ACC112 (cell line): ENCODE measurements around the gene TMPRSS6.

ENCODE experiments used
- H2AFZ ChIP-seq: fragments of 200-600 bp; sonication (generic); one replicate; pipeline ENCODE4 v1.6.0; 2017; ENCODE audit warnings: antibody characterized with exemption, low read length; ENCODE audit not compliant: unreplicated experiment
- H3K27ac ChIP-seq: fragments of 200-600 bp; sonication (generic); 2 replicates; pipeline ENCODE4 v1.5.1; 2014; ENCODE audit warnings: low read depth, mild to moderate bottlenecking, antibody characterized with exemption, low read length, moderate library complexity
- H3K27me3 ChIP-seq: fragments of 200-600 bp; sonication (generic); 2 replicates; pipeline ENCODE4 v1.6.1; 2014; ENCODE audit warnings: mild to moderate bottlenecking, antibody characterized with exemption, low read length, moderate library complexity, mixed read lengths; ENCODE audit not compliant: insufficient read depth
- H3K36me3 ChIP-seq: fragments of 200-600 bp; sonication (generic); 2 replicates; pipeline ENCODE4 v1.6.1; 2016; ENCODE audit warnings: mild to moderate bottlenecking, antibody characterized with exemption, low read length, moderate library complexity, mixed read lengths; ENCODE audit not compliant: insufficient read depth
- H3K4me1 ChIP-seq: fragments of 200-600 bp; sonication (generic); one replicate; pipeline ENCODE4 v1.6.1; 2016; ENCODE audit warnings: low read length, mixed read lengths; ENCODE audit not compliant: insufficient read depth, unreplicated experiment, control insufficient read depth
- H3K4me3 ChIP-seq: fragments of 200-600 bp; sonication (generic); 2 replicates; pipeline ENCODE4 v1.5.1; 2014; ENCODE audit warnings: mild to moderate bottlenecking, low read depth, low read length
- H3K79me2 ChIP-seq: fragments of 200-600 bp; sonication (generic); one replicate; pipeline ENCODE4 v1.6.0; 2016; ENCODE audit warnings: low read length; ENCODE audit not compliant: control insufficient read depth, unreplicated experiment, insufficient read depth

Gene TMPRSS6

DNA sequence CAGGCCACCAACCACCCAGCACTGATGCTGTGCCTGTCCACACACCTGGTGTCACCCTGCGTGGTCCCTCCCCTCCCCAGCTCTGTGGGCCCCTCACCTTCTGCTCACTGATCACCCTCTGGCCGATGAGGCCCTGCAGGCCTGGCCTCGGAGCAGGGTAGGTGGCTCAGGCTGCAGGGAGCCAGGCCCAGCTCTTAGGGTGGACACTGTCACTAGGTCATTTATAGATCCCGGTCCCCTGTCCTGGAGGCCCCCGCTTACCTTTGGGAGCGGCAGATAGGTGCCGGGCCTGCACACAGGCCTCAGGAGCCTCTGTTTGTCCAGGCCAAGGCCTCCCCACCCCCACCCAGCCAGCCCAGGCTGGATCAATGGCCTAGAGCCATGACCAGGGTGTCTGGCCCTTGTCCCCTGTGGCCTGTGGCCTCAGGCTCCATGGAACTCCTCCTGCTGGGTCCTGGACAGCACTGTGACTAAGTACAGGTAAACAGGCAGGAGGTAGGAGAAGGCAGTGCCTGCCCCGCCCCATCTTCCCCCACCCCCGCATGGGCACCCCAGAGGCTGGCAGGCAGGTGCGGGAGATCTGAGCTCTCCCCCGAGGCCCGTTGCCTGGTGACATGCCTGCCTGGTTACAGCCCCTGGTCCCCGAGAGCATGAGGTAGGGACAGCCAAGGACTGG is at the start of gene TMPRSS6:
Gene TMPRSS6, minus strand, starts transcription at position 472 of the 676 bp plus-strand sequence. CDS start 6,296 bp downstream, outside the sequence.
- Histone ChIP-seq H3K36me3 (no peaks in the 10 kb centered on the region), H2AFZ (no peak within 1 kb of the TSS), H3K4me1 (no peaks in the 10 kb centered on the region), H3K27ac (no peak within 1 kb of the TSS), H3K4me3 (no peak within 1 kb of the TSS), H3K79me2 (no peaks in the 10 kb centered on the region), H3K27me3 (peaks cover 1% of the 10 kb centered on the region; the same call in 1 of the 2 replicates)

DNA sequence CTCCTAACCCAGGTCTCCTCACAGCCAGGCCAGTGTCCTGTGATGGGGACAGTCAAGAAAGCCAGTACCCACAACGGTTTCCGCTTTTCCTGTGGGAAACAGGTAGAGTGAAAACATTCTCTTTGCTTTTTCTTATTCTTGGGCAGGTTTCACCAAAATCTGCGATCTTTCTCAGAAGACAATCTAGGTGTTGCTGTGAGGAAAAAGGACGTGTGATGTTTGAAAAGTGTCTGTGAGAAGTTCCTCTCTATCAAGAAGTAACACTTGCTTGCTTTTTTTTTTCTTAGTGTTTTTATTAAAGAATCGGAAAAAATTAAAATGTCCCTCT is 49.4 kb upstream of the TMPRSS6 start:
- Histone ChIP-seq H3K27ac (no peak overlapping the region), H3K79me2 (no peaks in the 10 kb centered on the region), H3K4me3 (no peak overlapping the region), H2AFZ (no peak overlapping the region), H3K4me1 (no peaks in the 10 kb centered on the region), H3K27me3 (no peaks in the 10 kb centered on the region), H3K36me3 (no peaks in the 10 kb centered on the region)

DNA sequence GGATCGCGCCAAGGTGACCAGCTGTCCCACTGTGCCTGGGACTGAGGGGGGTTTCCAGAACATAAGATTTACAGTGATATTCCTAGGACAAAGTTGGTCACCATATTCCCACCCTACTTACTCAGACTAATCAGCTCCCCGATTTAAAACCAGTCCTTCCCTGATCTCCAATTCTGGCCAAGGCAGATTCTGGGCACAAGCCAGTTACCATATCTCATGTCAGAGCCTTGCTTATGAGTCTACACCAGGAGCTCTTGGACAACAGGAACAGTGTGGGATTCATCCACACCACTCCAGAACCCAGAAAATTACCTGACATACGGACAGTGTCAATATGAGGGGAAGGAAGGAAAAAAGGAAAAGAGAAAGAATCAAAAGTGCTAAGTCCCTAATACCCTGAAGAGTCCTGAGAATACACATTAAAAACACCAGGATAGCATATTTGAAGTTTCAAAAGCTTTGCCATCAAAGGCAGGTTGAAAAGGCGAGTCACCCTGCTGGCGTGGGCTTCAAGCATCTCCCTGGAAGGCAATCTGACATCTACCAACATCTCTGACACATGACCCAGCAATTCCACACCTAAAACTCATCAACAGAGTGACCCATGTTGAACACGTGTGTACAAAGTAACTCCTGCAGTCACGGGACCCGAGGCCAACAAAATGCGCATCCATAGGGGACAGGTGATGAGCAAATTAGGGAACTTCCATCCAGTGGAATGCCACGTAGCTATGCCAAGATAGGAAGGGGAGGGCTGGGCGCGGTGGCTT is 48.2 kb upstream of the TMPRSS6 start:
- H3K36me3 ChIP-seq = no peaks in the 10 kb centered on the region
- H3K79me2 ChIP-seq = no peaks in the 10 kb centered on the region
- H3K4me3 ChIP-seq = no peak overlapping the region
- no peaks in the 10 kb centered on the region for H3K27me3 ChIP-seq
- no peaks in the 10 kb centered on the region for H3K4me1 ChIP-seq
- H2AFZ ChIP-seq = no peak overlapping the region
- H3K27ac ChIP-seq = no peak overlapping the region

DNA sequence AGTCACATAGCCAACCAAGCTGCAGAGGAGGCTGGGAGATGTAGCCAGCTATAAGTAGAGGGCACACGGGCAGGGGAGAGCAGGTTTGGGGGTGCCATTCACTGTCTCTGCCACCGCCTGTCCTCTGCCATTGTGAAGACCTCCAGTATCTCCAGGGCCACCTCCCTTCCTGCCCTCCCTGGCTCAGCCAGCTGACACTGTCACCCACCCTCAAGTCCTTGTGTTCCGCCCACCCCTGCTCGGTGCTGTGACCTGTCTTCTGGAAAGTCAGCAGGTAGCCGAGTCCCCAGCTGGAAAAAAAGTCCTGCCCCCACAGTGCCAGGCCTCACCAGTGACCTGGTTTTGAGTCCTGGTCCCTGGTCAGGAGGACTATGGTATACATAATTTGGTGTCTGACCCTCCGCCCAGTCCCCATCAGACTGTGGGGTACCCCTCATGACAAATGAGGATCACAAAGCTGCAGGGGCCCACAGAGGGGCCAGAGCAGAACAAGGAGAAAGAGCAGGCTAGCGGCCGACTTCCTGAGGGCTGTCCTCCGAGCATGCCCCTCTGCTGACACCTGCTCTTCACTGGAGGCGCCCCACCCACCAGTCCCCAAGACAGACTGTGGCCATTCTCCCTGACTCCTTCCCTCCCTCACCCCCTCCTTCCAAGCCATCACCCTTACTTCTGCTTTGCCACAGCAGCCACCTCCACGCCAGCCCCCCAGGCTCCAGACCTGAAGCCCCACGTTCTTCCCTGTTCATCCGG is 47.3 kb upstream of the TMPRSS6 start:
- H3K4me1 ChIP-seq = no peaks in the 10 kb centered on the region
- H3K4me3 ChIP-seq = no peak overlapping the region
- no peak overlapping the region for H3K27ac ChIP-seq
- no peaks in the 10 kb centered on the region for H3K36me3 ChIP-seq
- peaks cover under 1% of the 10 kb centered on the region; the same call in 1 of the 2 replicates for H3K27me3 ChIP-seq
- H3K79me2 ChIP-seq = no peaks in the 10 kb centered on the region
- no peak overlapping the region for H2AFZ ChIP-seq

DNA sequence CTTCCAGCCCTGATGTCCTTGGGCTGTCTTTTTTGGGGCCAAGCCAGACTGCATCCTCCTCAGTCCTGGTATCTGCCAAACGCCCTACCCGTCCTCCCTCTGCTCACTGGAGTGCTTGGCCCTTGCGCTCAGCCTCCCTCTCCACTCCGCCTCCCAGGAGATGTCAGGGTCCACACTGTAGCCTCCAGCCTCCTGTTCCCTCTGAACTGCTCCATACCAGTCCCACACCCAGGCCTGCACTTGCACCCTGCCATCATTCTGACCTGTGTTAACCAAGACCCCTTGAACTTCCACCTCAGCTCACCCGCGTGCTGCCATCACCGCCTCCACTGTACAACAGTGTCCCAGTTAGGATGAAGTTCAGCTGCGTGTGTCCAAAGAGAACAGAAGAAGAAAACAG is 46.5 kb upstream of the TMPRSS6 start:
- peaks cover 6% of the 10 kb centered on the region; the same call in 1 of the 2 replicates for H3K27me3 ChIP-seq
- H3K4me3 ChIP-seq = no peak overlapping the region
- H3K36me3 ChIP-seq = no peaks in the 10 kb centered on the region
- no peak overlapping the region for H3K27ac ChIP-seq
- H2AFZ ChIP-seq = no peak overlapping the region
- H3K4me1 ChIP-seq = no peaks in the 10 kb centered on the region
- no peaks in the 10 kb centered on the region for H3K79me2 ChIP-seq

DNA sequence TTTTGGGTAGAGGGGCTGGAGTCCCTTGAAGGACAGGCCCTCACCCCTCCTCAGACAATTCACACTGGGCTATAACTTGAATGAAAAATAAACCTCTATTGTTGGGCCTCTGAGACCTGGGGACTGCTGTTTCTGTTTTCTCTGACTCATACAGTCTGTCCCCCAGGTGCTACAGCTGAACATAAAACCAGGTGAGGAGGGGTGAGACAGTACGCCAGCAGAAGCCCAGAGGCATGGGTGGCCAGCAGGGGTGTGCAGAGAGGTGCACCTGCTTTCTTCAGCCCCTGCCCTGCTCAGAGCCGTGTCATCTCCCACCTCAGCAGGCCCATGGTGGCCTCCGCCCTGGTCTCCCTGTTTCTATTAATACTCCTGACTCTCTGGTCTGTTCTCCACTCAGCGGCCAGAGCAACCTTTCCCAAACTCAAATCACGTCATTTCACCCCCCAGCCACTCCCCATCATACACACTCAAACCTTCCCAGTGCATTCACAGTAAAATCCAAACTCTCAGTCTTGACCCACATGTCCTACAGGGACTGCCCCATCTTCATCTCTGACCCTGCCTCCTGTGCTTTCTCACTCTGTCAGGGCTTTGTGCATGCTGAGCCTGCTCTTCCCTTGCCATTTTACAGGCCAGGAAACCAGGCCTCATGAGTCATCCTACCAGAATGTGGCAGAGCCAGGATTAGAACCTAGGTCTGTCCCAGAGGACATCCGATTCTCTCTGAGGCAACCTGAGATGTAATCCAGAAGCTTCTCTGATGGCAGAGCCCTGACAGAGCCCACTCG is 45.6 kb upstream of the TMPRSS6 start:
- Histone ChIP-seq H3K79me2 (no peaks in the 10 kb centered on the region), H3K36me3 (no peaks in the 10 kb centered on the region), H3K4me3 (no peak overlapping the region), H3K27ac (no peak overlapping the region), H2AFZ (no peak overlapping the region), H3K27me3 (peaks cover 6% of the 10 kb centered on the region; the same call in 1 of the 2 replicates), H3K4me1 (no peaks in the 10 kb centered on the region)

DNA sequence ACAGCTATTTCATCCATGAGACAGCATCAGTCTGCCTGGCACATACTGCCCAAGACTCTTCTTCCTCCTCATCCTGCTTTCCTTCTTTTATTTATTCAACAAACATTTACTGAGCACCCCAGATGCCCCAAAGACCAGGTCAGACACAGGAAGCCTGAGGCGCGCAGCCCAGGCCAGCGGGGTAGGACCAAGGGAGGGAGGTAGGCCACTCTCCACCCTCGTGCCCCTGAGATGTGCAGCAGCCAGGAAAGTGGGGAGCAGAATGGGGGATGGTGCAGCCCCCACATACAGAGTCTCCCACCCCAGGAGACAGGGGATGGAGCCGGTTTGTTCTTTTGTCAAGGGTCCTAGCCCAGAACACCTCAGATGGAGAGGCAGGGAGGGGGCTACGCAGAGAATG is 44.4 kb upstream of the TMPRSS6 start:
- H3K27ac ChIP-seq = no peak overlapping the region
- no peak overlapping the region for H3K4me3 ChIP-seq
- H3K79me2 ChIP-seq = no peaks in the 10 kb centered on the region
- H3K27me3 ChIP-seq = peaks cover 6% of the 10 kb centered on the region; the same call in 1 of the 2 replicates
- H3K4me1 ChIP-seq = no peaks in the 10 kb centered on the region
- H2AFZ ChIP-seq = no peak overlapping the region
- H3K36me3 ChIP-seq = no peaks in the 10 kb centered on the region

DNA sequence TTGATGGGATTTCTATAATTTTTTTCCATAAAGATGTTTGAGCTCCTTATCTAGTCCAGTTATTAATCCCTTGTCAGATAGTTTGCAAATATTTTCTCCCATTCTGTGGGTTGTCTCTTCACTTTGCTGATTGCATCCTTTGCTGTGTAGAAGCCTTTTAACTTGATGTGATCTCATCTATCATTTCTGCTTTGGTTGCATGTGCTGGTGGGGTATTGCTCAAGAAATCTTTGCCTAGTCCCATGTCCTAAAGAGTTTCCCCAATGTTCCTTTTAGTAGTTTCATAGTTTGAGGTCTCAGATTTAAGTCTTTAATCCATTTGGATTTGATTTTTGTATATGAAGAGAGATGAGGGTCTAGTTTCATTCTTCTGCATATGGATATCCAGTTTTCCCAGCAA is 41.9 kb upstream of the TMPRSS6 start:
- Histone ChIP-seq H3K36me3 (no peaks in the 10 kb centered on the region), H3K79me2 (no peaks in the 10 kb centered on the region), H2AFZ (no peak overlapping the region), H3K4me1 (no peaks in the 10 kb centered on the region), H3K27me3 (peaks cover 6% of the 10 kb centered on the region; the same call in 1 of the 2 replicates), H3K27ac (no peak overlapping the region), H3K4me3 (no peak overlapping the region)

DNA sequence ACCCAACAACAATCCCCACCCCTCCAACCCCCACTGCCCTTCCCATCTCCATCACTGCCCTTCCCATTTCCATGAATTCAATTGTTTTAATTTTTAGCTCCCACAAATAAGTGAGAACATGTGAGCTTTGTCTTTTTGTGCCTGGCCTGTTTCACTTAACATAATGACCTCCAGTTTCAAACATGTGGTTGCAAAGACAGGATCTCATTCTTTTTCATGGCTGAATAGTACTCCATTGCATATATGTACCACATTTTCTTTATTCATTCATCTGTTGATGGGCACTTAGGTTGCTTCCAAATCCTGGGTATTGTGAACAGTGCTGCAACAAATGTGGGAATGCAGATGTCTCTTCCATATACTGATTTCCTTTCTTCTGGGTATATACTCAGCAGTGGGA is 41.2 kb upstream of the TMPRSS6 start:
- Histone ChIP-seq H3K27me3 (peaks cover 6% of the 10 kb centered on the region; the same call in 1 of the 2 replicates), H3K27ac (no peak overlapping the region), H3K79me2 (no peaks in the 10 kb centered on the region), H3K4me3 (no peak overlapping the region), H3K36me3 (no peaks in the 10 kb centered on the region), H3K4me1 (no peaks in the 10 kb centered on the region), H2AFZ (no peak overlapping the region)
